Measurements from ENCODE around the gene LAMP2. TPM values are rescaled to one million over a fixed set of nuclear protein-coding genes. Genes with fewer than 3 reads are reported as not detected.
"Not testable (repeated sequence)": the region's sequence is repeated elsewhere in the genome, so short reads cannot be mapped to it uniquely, and the experiment has no call there.

LAMP2 gene
- total RNA-seq, 1 donor from 2014 or later, result 32.6 TPM

- Mint-ChIP-seq H3K9me3 (no peaks in the 10 kb centered on the region), H3K4me3 (no peak overlapping the region), H3K27me3 (no peaks in the 10 kb centered on the region), H3K4me1 (no peaks in the 10 kb centered on the region), H3K27ac (no peak overlapping the region), H3K36me3 (ENCODE audit: low read depth) (no peaks in the 10 kb centered on the region)
- ATAC-seq (ENCODE audit: low read depth) (no peak), DNase-seq (no peak)
- intact Hi-C loops (cut with micrococcal nuclease), result no loop called here
- TF ChIP-seq CTCF (IDR thresholded peaks at IDR 0.05), result no peak
- ChIA-PET POLR2A (no interaction called here), CTCF (no interaction called here)
Measured at GRCh38 chrX:120504569-120504968, 35.5 kb upstream of the LAMP2 start.

- H3K36me3 Mint-ChIP-seq (ENCODE audit: low read depth), result no peaks in the 10 kb centered on the region
- intact Hi-C loops (cut with micrococcal nuclease), result loop anchor here (10.0 kb wide), 1 partner anchor 1075 kb away; no protein-coding TSS in a partner anchor
- no peak for ATAC-seq (ENCODE audit: low read depth)
- H3K4me1 Mint-ChIP-seq, result peaks cover 3% of the 10 kb centered on the region
- TF ChIP-seq CTCF (IDR thresholded peaks at IDR 0.05), result no peak
- H3K9me3 Mint-ChIP-seq, result no peaks in the 10 kb centered on the region
- no peak overlapping the region for H3K27ac Mint-ChIP-seq
- CTCF ChIA-PET, result interaction anchor here (1.5 kb wide), 1 partner anchor 165 kb away, joined by 4 read pairs; no protein-coding TSS in a partner anchor
- POLR2A ChIA-PET, result no interaction called here
- DNase-seq, result no peak
- H3K4me3 Mint-ChIP-seq, result no peak overlapping the region
- no peaks in the 10 kb centered on the region for H3K27me3 Mint-ChIP-seq
Measured at GRCh38 chrX:120499301-120500072, 30.4 kb upstream of the LAMP2 start.

GRCh38 chrX:120490119-120490518, 21.0 kb upstream of the LAMP2 start:
- H3K9me3 Mint-ChIP-seq; H3K27ac Mint-ChIP-seq; POLR2A ChIA-PET; H3K27me3 Mint-ChIP-seq; H3K4me3 Mint-ChIP-seq; ATAC-seq (ENCODE audit: low read depth); DNase-seq; CTCF ChIA-PET; H3K36me3 Mint-ChIP-seq (ENCODE audit: low read depth): not testable (repeated sequence)
- H3K4me1 Mint-ChIP-seq, result peaks cover 13% of the 10 kb centered on the region
- intact Hi-C loops (cut with micrococcal nuclease), result loop anchor here (10.0 kb wide), 1 partner anchor 1085 kb away; no protein-coding TSS in a partner anchor

GRCh38 chrX:120486786-120487185, 17.7 kb upstream of the LAMP2 start:
- Mint-ChIP-seq H3K4me3 (peak overlapping the region; percentile 15), H3K36me3 (ENCODE audit: low read depth) (no peaks in the 10 kb centered on the region), H3K4me1 (peaks cover 14% of the 10 kb centered on the region), H3K9me3 (no peaks in the 10 kb centered on the region), H3K27me3 (no peaks in the 10 kb centered on the region), H3K27ac (no peak overlapping the region)
- no peak for DNase-seq
- ATAC-seq (ENCODE audit: low read depth), result no peak
- ChIA-PET CTCF (interaction anchor here (0.7 to 1.1 kb wide), 2 partner anchors 18 to 70 kb away, joined by 3 to 5 read pairs; partner anchors contain the start of gene LAMP2), POLR2A (interaction anchor here (0.5 to 1.6 kb wide), 4 partner anchors 18 to 117 kb away, joined by 5 to 16 read pairs (median 8); partner anchors contain the start of genes CUL4B, LAMP2 and MCTS1)
- intact Hi-C loops (cut with micrococcal nuclease), result loop anchor here (2.0 to 5.0 kb wide), 2 partner anchors 74 to 146 kb away; partner anchors contain the start of genes C1GALT1C1 and CUL4B
- TF ChIP-seq CTCF (IDR thresholded peaks at IDR 0.05), result no peak

- POLR2A ChIA-PET, result interaction anchor here (0.6 to 1.6 kb wide), 5 partner anchors 10 to 797 kb away, joined by 3 to 16 read pairs (median 8); partner anchors contain the start of genes CUL4B, LAMP2 and MCTS1
- Mint-ChIP-seq H3K9me3 (no peaks in the 10 kb centered on the region), H3K36me3 (ENCODE audit: low read depth) (no peaks in the 10 kb centered on the region), H3K27me3 (no peaks in the 10 kb centered on the region), H3K4me3 (peak overlapping the region; percentile 87), H3K4me1 (peaks cover 14% of the 10 kb centered on the region), H3K27ac (peak overlapping the region; percentile 91)
- no peak for TF ChIP-seq CTCF (IDR thresholded peaks at IDR 0.05)
- DNase-seq (peak; percentile 38), ATAC-seq (ENCODE audit: low read depth) (peak; percentile 83)
- CTCF ChIA-PET, result interaction anchor here (0.7 to 2.1 kb wide), 6 partner anchors 10 to 284 kb away, joined by 3 to 5 read pairs (median 4); partner anchors contain the start of gene LAMP2
- intact Hi-C loops (cut with micrococcal nuclease), result loop anchor here (1.0 to 5.0 kb wide), 3 partner anchors 17 to 146 kb away; partner anchors contain the start of genes C1GALT1C1, CUL4B and LAMP2
Measured at GRCh38 chrX:120485638-120486520, 16.8 kb upstream of the LAMP2 start.
